Hematopoietic multipotent progenitor cell treated with erythropoietin and hydrocortisone succinate and interleukin-3 and kit ligand, for 15 days (in vitro differentiated cells): ENCODE data around the gene TOGARAM2.
"Not testable (repeated sequence)": the region's sequence is repeated elsewhere in the genome, so short reads cannot be mapped to it uniquely, and the experiment has no call there.

ENCODE experiments used
- DNase-seq: peaks from one replicate; pipeline ENCODE4 v3.0.0-alpha.2; 2015; ENCODE audit warnings: low spot score

Gene TOGARAM2

GRCh38 chr2:29075894-29076705 lies 95.0 kb downstream of the TOGARAM2 start:
- DNase-seq: no peak

- no peak for DNase-seq
Measured at GRCh38 chr2:29079887-29080286, 98.8 kb downstream of the TOGARAM2 start.

- no peak for DNase-seq
Measured at GRCh38 chr2:29080886-29081743, 100.0 kb downstream of the TOGARAM2 start.

GRCh38 chr2:29082804-29083495 lies 101.9 kb downstream of the TOGARAM2 start:
- DNase-seq: no peak

GRCh38 chr2:29084554-29084953 lies 103.5 kb downstream of the TOGARAM2 start:
- no peak for DNase-seq

GRCh38 chr2:29090311-29090710 lies 109.2 kb downstream of the TOGARAM2 start:
- DNase-seq: not testable (repeated sequence)

- no peak for DNase-seq
Measured at GRCh38 chr2:29096969-29097368, 115.9 kb downstream of the TOGARAM2 start.

GRCh38 chr2:29097569-29097968 lies 116.5 kb downstream of the TOGARAM2 start:
- no peak for DNase-seq

- DNase-seq: no peak
Measured at GRCh38 chr2:29100564-29100963, 119.5 kb downstream of the TOGARAM2 start.
